ENCODE data around the gene SLC35G3. TPM values are rescaled to one million over a fixed set of nuclear protein-coding genes. Genes with fewer than 3 reads are reported as not detected.

SLC35G3 gene
- total RNA-seq, 1 experiment from 2014 or later: not detected

- Histone ChIP-seq H4K91ac (ENCODE audit: insufficient read length, low read depth, low read length) (no peak overlapping the region), H2BK15ac (ENCODE audit: low read depth, low read length) (no peak overlapping the region), H3K9me3 (ENCODE audit: control insufficient read depth, low read depth, low read length) (no peaks in the 10 kb centered on the region), H2BK20ac (ENCODE audit: low read depth, low read length, poor library complexity, severe bottlenecking) (no peak overlapping the region), H3K18ac (ENCODE audit: insufficient read length, low read depth, low read length) (no peak overlapping the region), H3K79me2 (ENCODE audit: insufficient read depth, low read length) (no peaks in the 10 kb centered on the region), H4K8ac (replicated peaks; ENCODE audit: insufficient read length, low read depth, low read length) (no peak overlapping the region), H3K14ac (ENCODE audit: insufficient read depth, low read length) (no peak overlapping the region), H3K23me2 (ENCODE audit: insufficient read length, low read depth, low read length, poor library complexity, severe bottlenecking) (no peaks in the 10 kb centered on the region), H2AFZ (ENCODE audit: low read length) (no peak overlapping the region), H2BK12ac (ENCODE audit: insufficient read length, low read depth, low read length) (no peak overlapping the region), H3K9ac (ENCODE audit: extremely low read depth, insufficient read length, low read length) (no peak overlapping the region), H4K20me1 (ENCODE audit: control insufficient read depth, insufficient read depth, insufficient read length) (no peaks in the 10 kb centered on the region), H3K4me1 (ENCODE audit: insufficient read depth, low read length) (no peaks in the 10 kb centered on the region; the same call in 1 of the 2 replicates), H3K27me3 (ENCODE audit: insufficient read depth, low read length) (no peaks in the 10 kb centered on the region), H3K4me2 (ENCODE audit: insufficient read depth, insufficient read length, low read length) (no peak overlapping the region), H3K23ac (ENCODE audit: insufficient read length, low read depth, low read length) (no peak overlapping the region), H3T11ph (ENCODE audit: low read length) (no peak overlapping the region), H2BK120ac (ENCODE audit: low read depth, low read length, poor library complexity, severe bottlenecking) (no peak overlapping the region), H2BK5ac (ENCODE audit: insufficient read length, low read length) (no peak overlapping the region), H3K4ac (ENCODE audit: low read depth, low read length) (no peak overlapping the region), H2AK5ac (ENCODE audit: insufficient read length, low read length) (no peak overlapping the region), H3K27ac (ENCODE audit: insufficient read length, low read depth, low read length) (no peak overlapping the region), H3K56ac (ENCODE audit: insufficient read length, low read depth, low read length) (no peak overlapping the region), H4K5ac (ENCODE audit: insufficient read length, low read depth, low read length) (no peak overlapping the region), H3K79me1 (ENCODE audit: insufficient read depth, low read depth, low read length, poor library complexity, severe bottlenecking) (no peaks in the 10 kb centered on the region)
- WGBS (ENCODE audit: extremely low coverage, insufficient read length, low lambda C conversion rate): no CpG with 5 or more reads among the region's 2 CpGs
- no peak for DNase-seq
- Mint-ChIP-seq H3K9me3 (no peaks in the 10 kb centered on the region), H3K4me1 (peaks cover 4 to 6% of the 10 kb centered on the region in 2 experiments), H3K4me3 (no peak overlapping the region), H3K36me3 (ENCODE audit: insufficient read depth in 1 of 3, low read depth in 3 of 3) (no peaks in the 10 kb centered on the region), H3K27me3 (ENCODE audit: low read depth) (no peaks in the 10 kb centered on the region; the same call in 1 of the 2 replicates), H3K27ac (no peak overlapping the region)
- TF ChIP-seq, protein P1, sequence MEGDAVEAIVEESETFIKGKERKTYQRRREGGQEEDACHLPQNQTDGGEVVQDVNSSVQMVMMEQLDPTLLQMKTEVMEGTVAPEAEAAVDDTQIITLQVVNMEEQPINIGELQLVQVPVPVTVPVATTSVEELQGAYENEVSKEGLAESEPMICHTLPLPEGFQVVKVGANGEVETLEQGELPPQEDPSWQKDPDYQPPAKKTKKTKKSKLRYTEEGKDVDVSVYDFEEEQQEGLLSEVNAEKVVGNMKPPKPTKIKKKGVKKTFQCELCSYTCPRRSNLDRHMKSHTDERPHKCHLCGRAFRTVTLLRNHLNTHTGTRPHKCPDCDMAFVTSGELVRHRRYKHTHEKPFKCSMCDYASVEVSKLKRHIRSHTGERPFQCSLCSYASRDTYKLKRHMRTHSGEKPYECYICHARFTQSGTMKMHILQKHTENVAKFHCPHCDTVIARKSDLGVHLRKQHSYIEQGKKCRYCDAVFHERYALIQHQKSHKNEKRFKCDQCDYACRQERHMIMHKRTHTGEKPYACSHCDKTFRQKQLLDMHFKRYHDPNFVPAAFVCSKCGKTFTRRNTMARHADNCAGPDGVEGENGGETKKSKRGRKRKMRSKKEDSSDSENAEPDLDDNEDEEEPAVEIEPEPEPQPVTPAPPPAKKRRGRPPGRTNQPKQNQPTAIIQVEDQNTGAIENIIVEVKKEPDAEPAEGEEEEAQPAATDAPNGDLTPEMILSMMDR (conservative IDR thresholded peaks at IDR 0.05): no peak
Observed at GRCh38 chr17:35159940-35160339, 34.3 kb downstream of the SLC35G3 start.

Data from H9 (cell line).